Measurements from ENCODE around the gene PLEKHA7.
"Not testable (repeated sequence)": the region's sequence is repeated elsewhere in the genome, so short reads cannot be mapped to it uniquely, and the experiment has no call there.

PLEKHA7 gene, protein sequence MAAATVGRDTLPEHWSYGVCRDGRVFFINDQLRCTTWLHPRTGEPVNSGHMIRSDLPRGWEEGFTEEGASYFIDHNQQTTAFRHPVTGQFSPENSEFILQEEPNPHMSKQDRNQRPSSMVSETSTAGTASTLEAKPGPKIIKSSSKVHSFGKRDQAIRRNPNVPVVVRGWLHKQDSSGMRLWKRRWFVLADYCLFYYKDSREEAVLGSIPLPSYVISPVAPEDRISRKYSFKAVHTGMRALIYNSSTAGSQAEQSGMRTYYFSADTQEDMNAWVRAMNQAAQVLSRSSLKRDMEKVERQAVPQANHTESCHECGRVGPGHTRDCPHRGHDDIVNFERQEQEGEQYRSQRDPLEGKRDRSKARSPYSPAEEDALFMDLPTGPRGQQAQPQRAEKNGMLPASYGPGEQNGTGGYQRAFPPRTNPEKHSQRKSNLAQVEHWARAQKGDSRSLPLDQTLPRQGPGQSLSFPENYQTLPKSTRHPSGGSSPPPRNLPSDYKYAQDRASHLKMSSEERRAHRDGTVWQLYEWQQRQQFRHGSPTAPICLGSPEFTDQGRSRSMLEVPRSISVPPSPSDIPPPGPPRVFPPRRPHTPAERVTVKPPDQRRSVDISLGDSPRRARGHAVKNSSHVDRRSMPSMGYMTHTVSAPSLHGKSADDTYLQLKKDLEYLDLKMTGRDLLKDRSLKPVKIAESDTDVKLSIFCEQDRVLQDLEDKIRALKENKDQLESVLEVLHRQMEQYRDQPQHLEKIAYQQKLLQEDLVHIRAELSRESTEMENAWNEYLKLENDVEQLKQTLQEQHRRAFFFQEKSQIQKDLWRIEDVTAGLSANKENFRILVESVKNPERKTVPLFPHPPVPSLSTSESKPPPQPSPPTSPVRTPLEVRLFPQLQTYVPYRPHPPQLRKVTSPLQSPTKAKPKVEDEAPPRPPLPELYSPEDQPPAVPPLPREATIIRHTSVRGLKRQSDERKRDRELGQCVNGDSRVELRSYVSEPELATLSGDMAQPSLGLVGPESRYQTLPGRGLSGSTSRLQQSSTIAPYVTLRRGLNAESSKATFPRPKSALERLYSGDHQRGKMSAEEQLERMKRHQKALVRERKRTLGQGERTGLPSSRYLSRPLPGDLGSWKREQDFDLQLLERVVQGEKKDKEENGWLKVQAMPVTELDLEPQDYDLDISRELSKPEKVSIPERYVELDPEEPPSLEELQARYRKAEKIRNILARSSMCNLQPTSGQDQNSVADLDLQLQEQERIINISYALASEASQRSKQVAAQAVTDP

DNA sequence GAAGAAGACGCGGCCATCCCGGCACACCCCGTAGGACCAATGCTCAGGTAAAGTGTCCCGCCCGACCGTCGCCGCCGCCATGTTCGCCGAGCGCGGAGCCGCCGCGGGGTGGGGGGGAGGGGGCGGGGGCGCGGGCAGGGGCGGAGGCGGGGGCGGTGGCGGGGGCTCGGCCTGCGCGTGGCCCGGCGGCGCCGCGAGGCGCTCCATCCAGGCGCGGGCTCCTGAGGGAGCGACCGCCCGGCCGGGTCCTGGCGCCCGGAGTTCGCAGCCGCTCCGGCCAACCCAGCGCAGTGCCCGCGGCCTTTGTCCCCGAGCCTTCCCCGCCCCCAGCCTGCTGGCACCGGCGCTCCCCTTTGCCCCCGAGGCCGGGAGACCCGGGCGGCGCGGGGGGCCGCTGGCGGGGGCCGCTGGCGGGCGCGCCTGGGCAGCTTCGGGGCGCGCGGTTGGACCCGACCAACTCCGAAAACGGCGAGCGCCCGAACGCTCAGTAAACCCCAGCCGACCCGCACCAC lies at the start of gene PLEKHA7:
Gene PLEKHA7 (minus strand): TSS at position 94 of the 512 bp plus-strand sequence. CDS start 13 bp downstream, at position 81.
- no peak for DNase-seq (ENCODE audit: low spot score)

GRCh38 chr11:17063171-17064002 lies 49.2 kb upstream of the PLEKHA7 start:
- DNase-seq (ENCODE audit: low spot score) = peak; percentile 61

DNA sequence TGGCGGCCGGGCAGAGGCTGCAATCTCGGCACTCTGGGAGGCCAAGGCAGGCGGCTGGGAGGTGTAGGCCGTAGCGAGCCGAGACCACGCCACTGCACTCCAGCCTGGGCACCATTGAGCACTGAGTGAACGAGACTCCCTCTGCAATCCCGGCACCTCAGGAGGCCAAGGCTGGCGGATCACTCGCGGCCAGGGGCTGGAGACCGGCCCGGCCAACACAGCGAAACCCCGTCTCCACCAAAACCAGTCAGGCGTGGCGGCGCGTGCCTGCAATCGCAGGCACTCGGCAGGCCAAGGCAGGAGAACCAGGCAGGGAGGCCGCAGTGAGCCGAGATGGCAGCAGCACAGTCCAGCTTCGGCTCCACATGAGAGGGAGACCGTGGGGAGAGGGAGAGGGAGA lies 36.9 kb upstream of the PLEKHA7 start:
- DNase-seq (ENCODE audit: low spot score) = not testable (repeated sequence)

- not testable (repeated sequence) for DNase-seq (ENCODE audit: low spot score)
Measured at GRCh38 chr11:17048491-17048890, 34.3 kb upstream of the PLEKHA7 start.

GRCh38 chr11:17046690-17047089 lies 32.5 kb upstream of the PLEKHA7 start:
- DNase-seq (ENCODE audit: low spot score) = no peak

- no peak for DNase-seq (ENCODE audit: low spot score)
Measured at GRCh38 chr11:17036666-17037658, 22.7 kb upstream of the PLEKHA7 start.

- DNase-seq (ENCODE audit: low spot score) = not testable (repeated sequence)
Measured at GRCh38 chr11:17034027-17034426, 19.8 kb upstream of the PLEKHA7 start.

DNA sequence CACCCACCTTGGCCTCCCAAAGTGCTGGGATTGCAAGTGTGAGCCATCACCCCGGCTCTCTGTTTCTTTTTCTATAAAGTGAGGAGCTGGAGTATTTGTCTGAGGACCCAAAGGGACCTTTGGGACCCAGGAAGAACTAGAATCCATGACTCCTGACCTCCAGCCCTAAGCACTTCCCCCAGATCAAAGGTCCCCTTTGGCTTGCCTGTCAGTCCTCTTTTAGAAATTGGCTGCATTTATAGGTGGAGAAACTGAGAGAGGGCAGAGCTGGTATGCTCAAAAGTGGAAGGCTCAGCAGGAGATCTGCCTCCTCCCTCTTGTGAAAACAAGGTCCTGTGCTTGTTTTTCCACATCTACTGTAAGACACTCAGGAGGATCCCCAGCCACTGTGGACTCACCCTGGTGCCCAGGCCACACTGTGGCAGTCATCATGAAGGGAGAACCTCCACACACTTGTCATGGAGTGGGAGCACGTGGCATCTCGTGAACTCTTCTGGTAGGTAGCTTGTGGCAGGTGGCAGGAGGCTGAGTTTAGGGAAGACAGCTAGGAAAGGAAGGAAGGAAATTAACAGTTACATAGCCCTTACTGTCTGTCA lies 12.4 kb upstream of the PLEKHA7 start:
- DNase-seq (ENCODE audit: low spot score) = no peak

GRCh38 chr11:17024924-17025323 lies 10.7 kb upstream of the PLEKHA7 start:
- DNase-seq (ENCODE audit: low spot score) = no peak

DNA sequence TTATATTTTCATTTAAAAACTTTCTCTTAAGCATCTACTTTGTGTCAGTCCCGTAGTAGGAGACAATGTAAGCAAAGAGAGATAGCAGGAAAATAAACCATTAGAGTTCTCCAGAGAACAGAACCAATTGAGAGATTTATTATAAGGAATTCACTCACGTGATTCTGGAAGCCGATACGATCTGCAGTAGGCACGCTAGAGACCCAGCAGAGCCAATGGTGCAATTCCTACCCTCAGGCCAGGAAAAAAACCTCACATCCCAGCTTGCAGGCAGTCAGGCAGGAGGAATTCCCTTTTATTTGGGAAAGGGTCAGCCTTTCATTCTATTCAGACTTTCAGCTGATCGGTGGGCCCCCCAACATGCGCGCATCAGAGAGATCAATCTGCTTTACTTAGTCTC lies 7.3 kb upstream of the PLEKHA7 start:
- DNase-seq (ENCODE audit: low spot score) = no peak

DNA sequence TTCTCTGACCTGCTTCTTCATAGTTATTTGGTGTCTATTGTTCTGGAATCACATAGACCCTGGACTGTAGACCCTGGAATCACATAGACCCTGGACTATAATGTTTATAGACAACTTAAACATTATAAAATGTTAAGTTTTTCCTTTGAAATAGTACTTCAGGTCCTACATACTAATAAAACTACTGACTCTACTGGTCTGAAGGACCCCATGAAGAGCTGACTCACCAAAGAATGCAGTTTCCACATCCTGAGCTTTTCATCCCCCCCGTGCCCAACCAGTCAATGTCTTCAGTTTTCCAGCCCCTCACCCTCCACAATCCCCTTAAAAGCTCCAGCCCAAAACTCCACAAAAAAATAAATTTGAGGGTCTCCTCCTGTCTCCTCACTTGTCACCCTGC lies 6.6 kb upstream of the PLEKHA7 start:
- no peak for DNase-seq (ENCODE audit: low spot score)

DNA sequence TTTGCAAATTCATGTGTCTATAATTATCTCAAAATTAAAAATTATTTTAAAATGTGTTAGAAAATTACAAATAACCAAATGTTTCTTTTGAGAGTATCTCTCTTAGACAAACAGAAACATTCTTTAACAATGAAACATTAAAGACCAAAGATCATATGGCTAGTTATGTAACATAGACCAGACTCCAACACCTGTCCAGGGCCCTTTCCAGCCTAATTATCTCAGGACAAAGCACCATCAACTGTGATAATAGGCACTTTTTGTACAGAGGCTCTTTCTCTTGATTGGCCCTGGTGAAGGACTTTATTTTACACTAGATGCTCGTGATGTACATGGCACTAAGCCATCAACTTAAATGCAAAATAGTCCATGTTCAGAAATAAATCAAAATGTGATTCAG lies 5.0 kb upstream of the PLEKHA7 start:
- DNase-seq (ENCODE audit: low spot score) = no peak

DNA sequence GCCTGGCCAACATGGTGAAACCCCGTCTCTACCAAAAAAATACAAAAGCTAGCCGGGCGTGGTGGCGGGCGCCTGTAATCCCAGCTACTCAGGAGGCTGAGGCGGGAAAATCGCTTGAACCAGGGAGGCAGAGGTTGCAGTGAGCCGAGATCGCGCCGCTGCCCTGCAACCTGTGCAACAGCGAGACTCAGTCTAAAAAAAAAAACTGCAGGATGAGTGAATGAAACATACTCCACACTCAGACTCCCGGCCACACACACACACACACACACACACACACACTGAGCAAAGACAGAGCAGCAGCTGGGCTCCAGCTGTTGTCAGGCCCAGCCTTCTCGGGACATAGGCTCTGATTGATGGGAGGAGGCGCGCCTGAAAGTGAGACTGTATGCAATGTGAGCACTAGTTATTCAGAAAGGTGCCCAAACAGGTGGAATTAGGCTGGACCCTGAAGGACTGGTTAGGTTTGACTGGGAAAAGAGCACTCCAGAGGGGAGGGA lies 1.5 kb upstream of the PLEKHA7 start:
- no peak for DNase-seq (ENCODE audit: low spot score)

GRCh38 chr11:17014833-17015626 lies 816 bp upstream of the PLEKHA7 start:
- no peak for DNase-seq (ENCODE audit: low spot score)

DNA sequence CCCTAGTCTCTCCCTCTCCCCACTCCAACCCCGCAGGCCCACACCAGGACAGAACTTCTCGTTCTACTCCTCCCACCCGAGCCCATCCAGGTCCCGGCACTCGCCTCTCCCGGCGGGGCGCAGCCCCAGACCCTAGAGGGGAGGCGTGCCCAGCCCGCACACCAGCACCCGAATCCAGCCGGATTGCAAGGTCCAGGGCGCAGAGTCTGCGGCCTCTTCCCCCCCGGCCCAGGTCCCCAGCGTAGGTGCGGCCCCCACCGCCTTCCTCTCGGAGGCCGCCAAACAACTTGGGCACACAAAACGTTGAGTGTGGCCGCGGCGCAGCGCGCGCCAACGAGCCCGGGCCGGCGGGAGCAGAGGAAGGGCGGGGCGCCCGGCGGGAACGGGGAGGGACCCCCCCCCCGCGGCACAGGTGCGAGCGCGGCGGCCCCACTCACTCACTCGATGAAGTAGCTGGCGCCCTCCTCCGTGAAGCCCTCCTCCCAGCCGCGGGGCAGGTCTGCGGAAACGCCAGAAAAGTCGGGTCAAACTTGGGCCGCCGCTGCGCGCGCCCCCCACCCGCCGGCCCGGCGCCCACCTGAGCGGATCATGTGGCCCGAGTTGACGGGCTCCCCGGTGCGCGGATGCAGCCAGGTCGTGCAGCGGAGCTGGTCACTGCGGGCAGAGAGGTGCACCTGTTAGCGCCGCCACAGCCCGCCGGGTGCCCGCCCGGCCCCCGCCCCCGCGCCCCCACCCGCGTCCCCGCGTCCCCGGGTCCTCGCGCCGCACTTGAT lies 480 bp downstream of the PLEKHA7 start:
- no peak for DNase-seq (ENCODE audit: low spot score)

DNA sequence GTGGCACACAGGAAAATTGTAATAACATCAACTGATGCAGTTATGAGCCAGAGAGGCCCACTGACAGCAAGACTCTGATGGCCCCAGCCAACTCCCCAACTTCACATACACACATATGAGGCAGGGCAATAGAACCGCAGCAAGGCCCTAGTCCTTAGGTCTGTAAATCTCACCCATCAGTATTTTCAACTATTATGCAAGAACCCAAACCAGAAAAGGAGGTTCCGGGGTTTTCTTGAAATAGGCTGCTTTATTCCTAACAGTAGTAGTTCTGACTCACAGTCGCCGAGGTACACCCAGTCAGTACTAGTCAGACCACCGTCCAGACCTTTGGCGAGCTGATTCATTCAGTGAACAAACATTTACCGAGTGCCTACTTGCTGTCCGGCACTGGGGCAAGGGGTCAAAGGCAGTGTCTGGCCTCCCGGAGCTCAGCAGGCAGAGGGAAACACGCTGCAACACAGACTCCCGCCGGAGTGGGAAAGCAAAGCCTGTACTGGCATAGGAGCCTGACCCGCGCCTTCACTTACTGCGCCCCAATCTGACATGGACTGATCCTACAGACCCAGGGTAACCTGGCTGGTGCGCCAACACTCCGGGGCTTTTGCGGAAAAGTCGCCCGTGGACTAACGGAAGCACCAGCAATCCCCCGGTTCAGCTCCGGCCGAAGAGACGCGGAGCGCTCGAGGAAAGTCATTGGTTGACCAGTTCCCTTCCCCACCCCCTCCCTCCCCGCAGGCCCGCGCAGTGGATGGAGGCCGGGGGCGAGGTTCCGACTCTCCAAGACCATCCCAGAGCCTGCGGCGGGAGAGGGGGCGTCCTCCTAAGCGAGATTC lies 1.3 kb downstream of the PLEKHA7 start:
- DNase-seq (ENCODE audit: low spot score) = peak; percentile 36

DNA sequence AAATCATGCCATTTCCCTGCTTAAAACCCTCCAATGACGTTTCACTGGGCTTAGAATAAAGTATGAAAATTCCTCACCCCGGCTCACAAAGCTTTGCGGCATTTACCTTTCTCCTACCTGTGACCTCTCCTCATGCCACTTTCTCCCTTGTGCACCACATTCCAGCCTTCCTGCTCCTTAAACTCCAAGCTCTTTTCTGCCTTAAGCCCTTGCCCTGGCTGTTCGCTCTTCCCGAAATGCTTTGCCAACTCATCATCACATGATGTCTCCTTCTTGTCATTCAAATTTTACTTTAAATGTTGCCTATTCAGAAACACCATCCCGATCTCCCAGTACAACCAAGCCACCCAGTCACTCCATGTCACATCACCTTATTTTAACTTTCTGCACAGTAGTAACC lies 2.0 kb downstream of the PLEKHA7 start:
- DNase-seq (ENCODE audit: low spot score) = no peak

All from Ammon's horn (tissue), 1 donor.